K562 (cell line): ENCODE data around the gene FOXJ1. TPM values are rescaled to one million over a fixed set of nuclear protein-coding genes. Genes with fewer than 3 reads are reported as not detected.
A peak's percentile ranks its signal among the peaks of the same experiment; 100 is the strongest.

Experiments used
- ATAC-seq: fragments of 200-7000 bp; cut with Tn5 transposase; 3 replicates; pipeline ENCODE4 v1.9.1; 2020; ENCODE audit warnings: moderate library complexity
- Bru-seq: library from RNA; stranded (reverse); fragments of 400-500 nt; gene quantifications from one replicate; lab custom pipeline; 2021; lab: Mats Ljungman, UMichigan
- BruChase-seq, 2 experiments: library from RNA; stranded (reverse); fragments of 400-500 nt; gene quantifications; one replicate each; lab custom pipeline; 2021; lab: Mats Ljungman, UMichigan
- BruUV-seq: library from RNA; stranded (reverse); fragments of 400-500 nt; replicated peaks from 2 replicates; lab custom pipeline; 2021; lab: Mats Ljungman, UMichigan
- CTCF ChIA-PET: fragments of 300-600 bp; formaldehyde crosslinking; extraction: SDS; loops from one replicate; lab custom pipeline; 2021; ENCODE audit warnings: low intra/inter-chr PET ratio; lab: Yijun Ruan, JAX
- POLR2A ChIA-PET: fragments of 300-600, 350-650 bp; sonication (Branson Sonifier 250); formaldehyde crosslinking; extraction: SDS; loops from one replicate; lab custom pipeline; 2021; ENCODE audit warnings: antibody characterized with exemption, inconsistent platforms; lab: Yijun Ruan, JAX
- DNase-seq, 4 experiments: peaks; one replicate each; pipeline versions ENCODE4 v3.0.0 to v3.0.0-alpha.2; 2011 to 2018; ENCODE audit warnings: low spot score in 3 of 4, mixed read lengths in 3 of 4; ENCODE audit errors: extremely low read depth in 1 of 4
- FAIRE-seq: peaks from 2 replicates; lab custom pipeline; 2011; peaks lifted over from hg19 to GRCh38; lab: Jason Lieb, UNC
- H2AFZ ChIP-seq: 2 replicates; pipeline ENCODE4 v1.6.0; 2011; ENCODE audit warnings: low read depth, low read length, control low read depth, inconsistent platforms
- H3K27ac ChIP-seq: fragments of 200-600 bp; 3 replicates; pipeline ENCODE4 v1.8.0; 2011; ENCODE audit warnings: low read depth, mild to moderate bottlenecking, control low read depth, inconsistent platforms, low read length, moderate library complexity, mixed read lengths; ENCODE audit errors: extremely low read depth
- H3K27me3 ChIP-seq, 2 experiments: fragments of 300-600 bp in 1 of 2; 2 replicates in 1 of 2; 3 replicates in 1 of 2; pipeline versions ENCODE4 v1.6.0 to v1.8.0; 2011; ENCODE audit warnings: inconsistent platforms in 2 of 2, low read length in 2 of 2, mild to moderate bottlenecking in 1 of 2, mixed read lengths in 1 of 2, moderate library complexity in 1 of 2; ENCODE audit not compliant: control insufficient read depth in 2 of 2, insufficient read depth in 2 of 2
- H3K36me3 ChIP-seq: fragments of 300-600 bp; 3 replicates; pipeline ENCODE4 v1.8.0; 2011; ENCODE audit warnings: mild to moderate bottlenecking, low read length, inconsistent platforms; ENCODE audit not compliant: control insufficient read depth, insufficient read depth
- H3K4me1 ChIP-seq, 2 experiments: fragments of 200-600 bp in 1 of 2; replicated peaks in 1 of 2; 2 replicates in 1 of 2; 3 replicates in 1 of 2; pipeline versions ENCODE4 v1.5.1 to v1.8.0; 2011; ENCODE audit warnings: inconsistent platforms in 2 of 2, low read length in 2 of 2, mild to moderate bottlenecking in 1 of 2, mixed read lengths in 1 of 2, moderate library complexity in 1 of 2; ENCODE audit not compliant: control insufficient read depth in 2 of 2, insufficient read depth in 2 of 2
- H3K4me2 ChIP-seq: 2 replicates; pipeline ENCODE4 v1.6.1; 2011; ENCODE audit warnings: low read length, control low read depth, inconsistent platforms, mixed read lengths; ENCODE audit not compliant: insufficient read depth
- H3K4me3 ChIP-seq: fragments of 200-600 bp; sonication (generic), shearing (Covaris generic); 2 replicates; pipeline ENCODE4 v1.5.1; 2016; ENCODE audit warnings: control low read depth, inconsistent platforms
- H3K79me2 ChIP-seq: fragments of 200-600 bp; 3 replicates; pipeline ENCODE4 v1.8.0; 2011; ENCODE audit warnings: low read length, inconsistent platforms; ENCODE audit not compliant: control insufficient read depth, insufficient read depth
- H3K9ac ChIP-seq, 2 experiments: 2 replicates each; pipeline versions ENCODE4 v1.6.0 to v1.6.1; 2011; ENCODE audit warnings: low read depth in 2 of 2, low read length in 2 of 2, control low read depth in 1 of 2, inconsistent platforms in 1 of 2, mild to moderate bottlenecking in 1 of 2, mixed read lengths in 1 of 2; ENCODE audit not compliant: insufficient read depth in 1 of 2
- H3K9me1 ChIP-seq: one replicate; pipeline ENCODE4 v1.6.0; 2011; ENCODE audit warnings: inconsistent platforms, mild to moderate bottlenecking, low read length, moderate library complexity; ENCODE audit not compliant: control insufficient read depth, insufficient read depth
- H3K9me3 ChIP-seq: replicated peaks from 2 replicates; pipeline ENCODE4 v1.5.1; 2011; ENCODE audit warnings: low read depth, low read length, inconsistent platforms; ENCODE audit not compliant: control insufficient read depth, insufficient read depth
- H4K20me1 ChIP-seq: replicated peaks from 2 replicates; pipeline ENCODE4 v1.6.1; 2011; ENCODE audit warnings: low read length, inconsistent platforms, mixed read lengths; ENCODE audit not compliant: control insufficient read depth, insufficient read depth
- EGR1 ChIP-seq: fragments of 450-650 bp; conservative IDR thresholded peaks from 2 replicates; pipeline ENCODE4 v1.6.1; 2017; ENCODE audit warnings: mild to moderate bottlenecking
- FOXJ2 ChIP-seq: fragments of 200-800 bp; sonication (Bioruptor generic); IDR thresholded peaks from 2 replicates; pipeline ENCODE4 v1.6.1; 2016; ENCODE audit warnings: missing genetic modification characterization, missing compliant biosample characterization
- FOXO4 ChIP-seq: fragments of 450-650 bp; formaldehyde crosslinking; IDR thresholded peaks from 2 replicates; pipeline ENCODE4 v1.4.0; 2020; ENCODE audit warnings: mild to moderate bottlenecking, moderate library complexity
- HCFC1 ChIP-seq: IDR thresholded peaks from 2 replicates; pipeline ENCODE4 v1.6.1; 2012; ENCODE audit warnings: low read depth, low read length, improper control_type of control experiment
- NFYB ChIP-seq: IDR thresholded peaks from 2 replicates; pipeline ENCODE4 v1.6.1; 2011; ENCODE audit warnings: mild to moderate bottlenecking, moderate library complexity; ENCODE audit not compliant: insufficient read length; ENCODE audit errors: extremely low read depth
- POLR2A ChIP-seq: fragments of 450-650 bp; conservative IDR thresholded peaks from 2 replicates; pipeline ENCODE4 v1.6.1; 2016
- RFX1 ChIP-seq: fragments of 450-650 bp; IDR thresholded peaks from 2 replicates; pipeline ENCODE4 v1.6.1; 2016; ENCODE audit warnings: mild to moderate bottlenecking, moderate library complexity
- SP1 ChIP-seq: sonication (generic); formaldehyde crosslinking; IDR thresholded peaks from 2 replicates; pipeline ENCODE4 v1.8.1; 2022; ENCODE audit warnings: mild to moderate bottlenecking, missing genetic modification reagents
- TEAD1 ChIP-seq, 2 experiments: fragments of 450-650 bp in 1 of 2; sonication (generic) in 1 of 2; formaldehyde crosslinking; IDR thresholded peaks; 2 replicates each; pipeline versions ENCODE4 v1.4.0 to v1.8.0; 2020 to 2022; ENCODE audit warnings: mild to moderate bottlenecking in 2 of 2, missing genetic modification reagents in 1 of 2
- ZNF121 ChIP-seq: sonication (generic); formaldehyde crosslinking; conservative IDR thresholded peaks from 2 replicates; pipeline ENCODE4 v1.8.0; 2022; ENCODE audit warnings: missing genetic modification reagents
- WGBS: fragments of 100-300 bp; shearing (Covaris generic); methylation state at CpG from one replicate; pipeline ENCODE4 v1.1.6; 2016; ENCODE audit warnings: low coverage, mixed read lengths; ENCODE audit not compliant: insufficient coverage; ENCODE audit errors: missing lambda C conversion rate; 5-methylcytosine and 5-hydroxymethylcytosine counted together
- in situ Hi-C: fragments of 300-500 bp; cut with MboI; formaldehyde crosslinking; loops from 4 replicates; pipeline ENCODE4 v1.15.0; 2018; ENCODE audit warnings: inconsistent platforms, mixed read lengths
- intact Hi-C: fragments of 100-400 bp; cut with micrococcal nuclease; formaldehyde crosslinking; loops from 2 replicates; pipeline ENCODE4 v1.14.2; 2022
- long read RNA-seq, 3 experiments: library from polyadenylated mRNA in 2 of 3; library from RNA in 1 of 3; unstranded in 2 of 3; stranded (forward) in 1 of 3; transcript quantifications; one replicate each; pipeline ENCODE4 v2.0.0, GENCODE V29; 2019 to 2022
- polyA minus RNA-seq, 3 experiments: library from RNA; depleted of rRNA, polyadenylated mRNA; stranded (reverse); fragments of >200 nt; gene quantifications; 2 replicates each; pipeline ENCODE4 v1.2.3, GENCODE V29; 2011
- polyA plus RNA-seq, 8 experiments: library from polyadenylated mRNA; depleted of rRNA in 4 of 8; stranded (reverse) in 5 of 8; unstranded in 3 of 8; fragments of >200 nt; fragmentation: Nextera tagmentation in 2 of 8; fragmentation: Illumina TruSeq in 1 of 8; extraction: Ambion mirVana in 2 of 8; extraction: Trizol in 1 of 8; gene quantifications; 2 replicates each; pipeline versions ENCODE4 v1.2.1 to v1.2.3, GENCODE V29; 2011 to 2014; ENCODE audit warnings: inconsistent platforms in 1 of 8, missing spikeins in 1 of 8
- total RNA-seq, 7 experiments: library from RNA; depleted of rRNA in 6 of 7; stranded (reverse); fragments of >200 nt in 6 of 7; fragmentation: Illumina TruSeq in 2 of 7; extraction: Trizol in 2 of 7; gene quantifications; 2 replicates each; pipeline versions ENCODE4 v1.2.1 to v1.2.3, GENCODE V29; 2011 to 2021; ENCODE audit warnings: low replicate concordance in 1 of 7
- TF ChIP-seq, protein P1 (sequence below): fragments of 450-650 bp; IDR thresholded peaks from 2 replicates; pipeline ENCODE4 v1.6.1; 2016
- TF ChIP-seq, protein P2 (sequence below): sonication (generic); formaldehyde crosslinking; IDR thresholded peaks from 2 replicates; pipeline ENCODE4 v1.9.0; 2022; ENCODE audit warnings: mild to moderate bottlenecking, missing genetic modification reagents

FOXJ1 gene, protein sequence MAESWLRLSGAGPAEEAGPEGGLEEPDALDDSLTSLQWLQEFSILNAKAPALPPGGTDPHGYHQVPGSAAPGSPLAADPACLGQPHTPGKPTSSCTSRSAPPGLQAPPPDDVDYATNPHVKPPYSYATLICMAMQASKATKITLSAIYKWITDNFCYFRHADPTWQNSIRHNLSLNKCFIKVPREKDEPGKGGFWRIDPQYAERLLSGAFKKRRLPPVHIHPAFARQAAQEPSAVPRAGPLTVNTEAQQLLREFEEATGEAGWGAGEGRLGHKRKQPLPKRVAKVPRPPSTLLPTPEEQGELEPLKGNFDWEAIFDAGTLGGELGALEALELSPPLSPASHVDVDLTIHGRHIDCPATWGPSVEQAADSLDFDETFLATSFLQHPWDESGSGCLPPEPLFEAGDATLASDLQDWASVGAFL
- not detected in 2 replicates for total RNA-seq (2011; cell fraction: chromatin; rRNA removed; ENCODE audit: low replicate concordance)
- not detected in 2 replicates for total RNA-seq (2011; cell fraction: nucleolus; rRNA removed)
- total RNA-seq (2011; cell fraction: nucleoplasm; rRNA removed): not detected in 2 replicates
- total RNA-seq (2014; rRNA removed) (not detected in 2 replicates), total RNA-seq (2014; rRNA removed; fragmentation: Illumina TruSeq; extraction: Trizol) (not detected in 2 replicates), total RNA-seq (2015; rRNA removed; fragmentation: Illumina TruSeq; extraction: Trizol) (not detected in 2 replicates), total RNA-seq (2021) (0.07 TPM in 2 replicates), polyA plus RNA-seq (2011; rRNA removed) (not detected in 2 replicates), polyA plus RNA-seq (2014; fragmentation: Illumina TruSeq; extraction: Trizol) (not detected in 2 replicates), polyA plus RNA-seq (2014; fragmentation: Nextera tagmentation; extraction: Ambion mirVana) (not detected), polyA plus RNA-seq (2014; rRNA removed) (not detected in 2 replicates), polyA minus RNA-seq (2011; rRNA and poly(A)+ RNA removed) (not detected in 2 replicates), Bru-seq, nascent RNA (percentile 2 among the genes with signal in this experiment), BruChase-seq, experiment 1, labeled RNA remaining after a 2-hour chase (percentile 13 among the genes with signal in this experiment), BruChase-seq, experiment 2, labeled RNA remaining after a 6-hour chase (percentile 22 among the genes with signal in this experiment)
- 0.03 TPM in 1 of 2 replicates, not detected in the other for polyA plus RNA-seq (2011; cell fraction: cytosol; rRNA removed)
- not detected in 2 replicates for polyA plus RNA-seq (2011; cell fraction: nucleus; rRNA removed)
- 0.06 TPM in 1 of 2 replicates, not detected in the other for polyA plus RNA-seq (2012)
- not detected in 2 replicates for polyA minus RNA-seq (2011; cell fraction: cytosol; rRNA and poly(A)+ RNA removed)
- 0.11 TPM in 1 of 2 replicates, not detected in the other for polyA minus RNA-seq (2011; cell fraction: nucleus; rRNA and poly(A)+ RNA removed)
- long read RNA-seq, experiment 1: 0 reads
- long read RNA-seq, experiment 2: 0 reads
- long read RNA-seq, experiment 3: 0 reads

GRCh38 chr17:76141212-76142038 lies at the start of gene FOXJ1:
FOXJ1 (minus strand) TSS chr17:76141245; CDS start chr17:76140395, 850 bp downstream.
- Histone ChIP-seq H3K4me3 (peak within 1 kb of the TSS; percentile 40; the same call in 1 of the 2 replicates), H3K4me1 (peaks cover 5 to 45% of the 10 kb centered on the region in 2 experiments; a peak in 3 of 5 replicates), H3K9me3 (no peaks in the 10 kb centered on the region), H3K36me3 (peaks cover 10% of the 10 kb centered on the region; the same call in 1 of the 3 replicates), H3K9me1 (no peaks in the 10 kb centered on the region), H3K27ac (no peak within 1 kb of the TSS), H3K9ac (peak within 1 kb of the TSS; percentile 18 to 87; a peak in 2 of 4 replicates), H3K27me3 (peaks cover 32 to 46% of the 10 kb centered on the region in 2 experiments; a peak in 4 of 5 replicates), H2AFZ (no peak within 1 kb of the TSS), H4K20me1 (peaks cover 14% of the 10 kb centered on the region), H3K79me2 (no peaks in the 10 kb centered on the region), H3K4me2 (peak within 1 kb of the TSS; percentile 61)
- ATAC-seq (peak; percentile 91), DNase-seq (peak; percentile 85 to 99 (median 98)), FAIRE-seq (peak; percentile 78)
- ChIA-PET POLR2A (interaction anchor here (0.6 to 4.3 kb wide), 9 partner anchors 10 to 100 kb away, joined by 3 to 28 read pairs (median 3); no protein-coding TSS in a partner anchor), CTCF (no interaction called here)
- in situ Hi-C loops (no loop called here), intact Hi-C loops (no loop called here)
- WGBS: 11% methylated on average over 41 of the region's 59 CpGs
- no TSS peak for BruUV-seq
- TF ChIP-seq HCFC1: peak; percentile 36; the same call in 1 of the 2 replicates
- no peak for TF ChIP-seq FOXO4 (CRISPR knock-in tag)
- peak; percentile 85 for TF ChIP-seq EGR1
- TF ChIP-seq, protein P1, sequence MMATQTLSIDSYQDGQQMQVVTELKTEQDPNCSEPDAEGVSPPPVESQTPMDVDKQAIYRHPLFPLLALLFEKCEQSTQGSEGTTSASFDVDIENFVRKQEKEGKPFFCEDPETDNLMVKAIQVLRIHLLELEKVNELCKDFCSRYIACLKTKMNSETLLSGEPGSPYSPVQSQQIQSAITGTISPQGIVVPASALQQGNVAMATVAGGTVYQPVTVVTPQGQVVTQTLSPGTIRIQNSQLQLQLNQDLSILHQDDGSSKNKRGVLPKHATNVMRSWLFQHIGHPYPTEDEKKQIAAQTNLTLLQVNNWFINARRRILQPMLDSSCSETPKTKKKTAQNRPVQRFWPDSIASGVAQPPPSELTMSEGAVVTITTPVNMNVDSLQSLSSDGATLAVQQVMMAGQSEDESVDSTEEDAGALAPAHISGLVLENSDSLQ: peak; percentile 52; the same call in 1 of the 2 replicates
- peak; percentile 27 for TF ChIP-seq NFYB
- TF ChIP-seq, protein P2, sequence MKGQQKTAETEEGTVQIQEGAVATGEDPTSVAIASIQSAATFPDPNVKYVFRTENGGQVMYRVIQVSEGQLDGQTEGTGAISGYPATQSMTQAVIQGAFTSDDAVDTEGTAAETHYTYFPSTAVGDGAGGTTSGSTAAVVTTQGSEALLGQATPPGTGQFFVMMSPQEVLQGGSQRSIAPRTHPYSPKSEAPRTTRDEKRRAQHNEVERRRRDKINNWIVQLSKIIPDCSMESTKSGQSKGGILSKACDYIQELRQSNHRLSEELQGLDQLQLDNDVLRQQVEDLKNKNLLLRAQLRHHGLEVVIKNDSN (CRISPR knock-in tag): 0 out of 2 replicates have a peak, but pooled peaks have one; percentile 29
- TF ChIP-seq RFX1: peak; percentile 99
- TF ChIP-seq ZNF121: 0 out of 2 replicates have a peak, but pooled peaks have one; percentile 3
- peak; percentile 99 for TF ChIP-seq FOXJ2 (tag)
- peak; percentile 46; the same call in 1 of the 2 replicates for TF ChIP-seq POLR2A
- peak; percentile 91 for TF ChIP-seq SP1 (CRISPR knock-in tag)
- TF ChIP-seq TEAD1 (CRISPR knock-in tag; IDR thresholded peaks at IDR 0.05): peak in 1 of 2 experiments; percentile 67; a peak in 1 of 4 replicates
